ENCODE results near the gene UCK1. TPM values are rescaled to one million over a fixed set of nuclear protein-coding genes. Genes with fewer than 3 reads are reported as not detected.

UCK1 gene
- total RNA-seq (ENCODE audit: low replicate concordance), result 25.9 and 36.8 TPM in 2 replicates
- long read RNA-seq, transcript UCK1-204 (7 exons, 2,167 nt), result major isoform, 19 of 28 reads
- long read RNA-seq, partial matches to known transcripts, result 0 of 28 reads
- long read RNA-seq, other reads (novel, unspliced or antisense), result 8 of 28 reads

GRCh38 chr9:131530920-131531832 is at the start of gene UCK1:
Gene UCK1 (minus strand): TSS chr9:131531263. CDS start chr9:131531174, 89 bp downstream.
- Mint-ChIP-seq H3K27ac (no peak within 1 kb of the TSS), H3K36me3 (peaks cover 6% of the 10 kb centered on the region), H3K4me3 (peak within 1 kb of the TSS; percentile 88), H3K27me3 (no peaks in the 10 kb centered on the region), H3K9me3 (no peaks in the 10 kb centered on the region), H3K4me1 (ENCODE audit: unreplicated experiment) (peaks cover 7% of the 10 kb centered on the region)
- DNase-seq (ENCODE audit: extremely low spot score, unreplicated experiment), result peak; percentile 84
- TF ChIP-seq CTCF (conservative IDR thresholded peaks at IDR 0.05), result no peak

- Mint-ChIP-seq H3K9me3 (no peaks in the 10 kb centered on the region), H3K4me3 (no peak overlapping the region), H3K27ac (no peak overlapping the region), H3K36me3 (peaks cover 12% of the 10 kb centered on the region), H3K4me1 (ENCODE audit: unreplicated experiment) (peaks cover 9% of the 10 kb centered on the region), H3K27me3 (no peaks in the 10 kb centered on the region)
- no peak for DNase-seq (ENCODE audit: extremely low spot score, unreplicated experiment)
- no peak for TF ChIP-seq CTCF (conservative IDR thresholded peaks at IDR 0.05)
Observed at GRCh38 chr9:131580358-131580757, 49.3 kb upstream of the UCK1 start.

GRCh38 chr9:131579789-131580211 is 48.7 kb upstream of the UCK1 start:
- TF ChIP-seq CTCF (conservative IDR thresholded peaks at IDR 0.05), result no peak
- H3K27me3 Mint-ChIP-seq, result no peaks in the 10 kb centered on the region
- H3K27ac Mint-ChIP-seq, result no peak overlapping the region
- H3K4me1 Mint-ChIP-seq (ENCODE audit: unreplicated experiment), result peaks cover 9% of the 10 kb centered on the region
- no peak overlapping the region for H3K4me3 Mint-ChIP-seq
- H3K36me3 Mint-ChIP-seq, result peaks cover 12% of the 10 kb centered on the region
- H3K9me3 Mint-ChIP-seq, result no peaks in the 10 kb centered on the region
- no peak for DNase-seq (ENCODE audit: extremely low spot score, unreplicated experiment)

- DNase-seq (ENCODE audit: extremely low spot score, unreplicated experiment), result no peak
- no peaks in the 10 kb centered on the region for H3K9me3 Mint-ChIP-seq
- H3K27me3 Mint-ChIP-seq, result no peaks in the 10 kb centered on the region
- no peak for TF ChIP-seq CTCF (conservative IDR thresholded peaks at IDR 0.05)
- no peak overlapping the region for H3K4me3 Mint-ChIP-seq
- H3K27ac Mint-ChIP-seq, result no peak overlapping the region
- peaks cover 12% of the 10 kb centered on the region for H3K36me3 Mint-ChIP-seq
- H3K4me1 Mint-ChIP-seq (ENCODE audit: unreplicated experiment), result peaks cover 9% of the 10 kb centered on the region
Observed at GRCh38 chr9:131578731-131579504, 47.9 kb upstream of the UCK1 start.

GRCh38 chr9:131578021-131578420 is 47.0 kb upstream of the UCK1 start:
- peaks cover 9% of the 10 kb centered on the region for H3K4me1 Mint-ChIP-seq (ENCODE audit: unreplicated experiment)
- H3K27me3 Mint-ChIP-seq, result no peaks in the 10 kb centered on the region
- H3K9me3 Mint-ChIP-seq, result no peaks in the 10 kb centered on the region
- no peak for TF ChIP-seq CTCF (conservative IDR thresholded peaks at IDR 0.05)
- peaks cover 9% of the 10 kb centered on the region for H3K36me3 Mint-ChIP-seq
- DNase-seq (ENCODE audit: extremely low spot score, unreplicated experiment), result no peak
- H3K27ac Mint-ChIP-seq, result peak overlapping the region; percentile 68
- H3K4me3 Mint-ChIP-seq, result peak overlapping the region; percentile 27
